Stimulated activated CD4-positive, alpha-beta T cell treated with anti-CD3 and anti-CD28 coated beads, Interleukin-4, amount 100 ng/mL, for 1 hour (primary cell): ENCODE measurements around the gene WDR5.

Experiments
- DNase-seq: peaks from one replicate; pipeline ENCODE4 v3.0.0-alpha.2; 2020

The WDR5 gene

DNA sequence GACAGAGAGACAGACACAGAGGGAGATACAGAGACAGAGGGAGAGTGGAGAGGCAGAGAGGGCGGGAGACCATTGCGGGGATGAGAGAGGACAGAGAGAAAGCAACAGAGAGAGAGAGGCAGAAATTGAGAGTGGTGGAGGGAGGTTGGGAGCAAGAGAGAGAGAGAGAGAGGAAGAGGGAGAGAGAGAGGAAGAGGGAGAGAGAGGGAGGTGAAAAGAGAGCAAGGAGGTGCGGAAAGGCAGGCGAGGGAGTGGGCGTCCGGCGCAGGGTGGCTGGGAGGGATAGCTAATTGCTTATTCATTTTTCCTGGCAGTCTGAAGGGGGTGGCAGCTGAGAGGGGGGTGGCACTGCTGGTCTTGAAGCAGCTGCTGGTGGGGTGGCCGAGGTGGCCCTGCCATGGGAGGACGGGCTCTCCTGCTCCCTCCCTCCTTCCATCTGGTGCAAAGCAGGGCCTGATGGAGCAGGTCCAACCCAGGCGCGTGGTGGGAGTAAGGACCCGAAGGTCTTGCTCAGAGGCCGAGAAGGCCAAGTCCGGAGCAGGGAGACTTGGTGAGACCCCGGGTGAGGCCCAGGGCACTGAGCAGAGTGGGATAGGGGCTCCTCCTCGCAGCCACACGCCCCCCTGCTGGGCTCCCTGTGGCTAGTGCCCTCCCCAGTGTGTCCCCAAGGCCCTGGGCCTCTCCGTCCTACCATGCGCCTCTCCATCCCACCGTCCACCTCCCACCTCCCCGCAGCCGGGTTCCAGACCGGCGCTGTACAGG lies 53.8 kb downstream of the WDR5 start:
- no peak for DNase-seq

DNA sequence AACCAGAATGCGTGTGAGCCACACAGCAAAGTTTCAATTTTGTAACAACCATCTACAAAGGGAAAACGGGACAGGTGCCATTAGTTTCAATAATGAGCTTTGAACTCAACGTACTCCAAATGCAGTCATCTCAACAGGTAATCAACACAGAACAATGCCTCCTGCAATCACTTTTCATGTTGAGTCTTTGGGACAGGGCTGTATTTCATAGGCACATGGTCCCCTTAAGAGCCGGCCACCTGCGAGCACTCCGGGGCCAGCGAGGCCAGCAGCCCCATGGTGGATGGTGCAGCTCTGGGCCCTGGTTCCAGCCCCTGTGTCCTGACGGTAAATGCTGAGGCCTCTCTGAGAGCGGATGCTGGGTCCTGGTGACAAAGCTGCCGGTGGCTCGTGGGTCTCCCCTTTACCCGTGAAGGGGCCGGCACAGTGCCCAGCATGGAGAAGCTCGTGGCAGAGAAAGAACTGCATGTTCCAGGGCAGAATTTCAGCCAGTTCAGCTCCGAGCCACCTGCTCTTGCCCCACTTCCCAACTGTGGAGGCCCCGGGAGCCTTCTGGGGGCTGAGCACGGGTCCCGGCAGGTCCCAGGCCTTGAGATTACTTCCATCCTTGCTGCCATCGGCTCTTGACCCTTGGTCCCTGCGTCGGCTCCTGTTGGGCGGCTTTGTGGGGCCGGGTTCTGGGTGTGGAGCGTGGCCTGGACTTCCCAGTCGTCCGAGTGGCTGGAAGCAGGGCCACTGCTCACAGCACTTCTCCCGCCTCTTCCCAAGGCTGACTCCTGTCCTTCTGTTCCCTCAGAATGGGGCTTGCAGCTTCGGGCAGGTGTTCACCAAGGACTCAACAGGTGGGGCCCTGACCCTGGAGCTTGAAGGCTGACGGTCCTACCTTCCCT lies 54.6 kb downstream of the WDR5 start:
- DNase-seq: no peak

DNA sequence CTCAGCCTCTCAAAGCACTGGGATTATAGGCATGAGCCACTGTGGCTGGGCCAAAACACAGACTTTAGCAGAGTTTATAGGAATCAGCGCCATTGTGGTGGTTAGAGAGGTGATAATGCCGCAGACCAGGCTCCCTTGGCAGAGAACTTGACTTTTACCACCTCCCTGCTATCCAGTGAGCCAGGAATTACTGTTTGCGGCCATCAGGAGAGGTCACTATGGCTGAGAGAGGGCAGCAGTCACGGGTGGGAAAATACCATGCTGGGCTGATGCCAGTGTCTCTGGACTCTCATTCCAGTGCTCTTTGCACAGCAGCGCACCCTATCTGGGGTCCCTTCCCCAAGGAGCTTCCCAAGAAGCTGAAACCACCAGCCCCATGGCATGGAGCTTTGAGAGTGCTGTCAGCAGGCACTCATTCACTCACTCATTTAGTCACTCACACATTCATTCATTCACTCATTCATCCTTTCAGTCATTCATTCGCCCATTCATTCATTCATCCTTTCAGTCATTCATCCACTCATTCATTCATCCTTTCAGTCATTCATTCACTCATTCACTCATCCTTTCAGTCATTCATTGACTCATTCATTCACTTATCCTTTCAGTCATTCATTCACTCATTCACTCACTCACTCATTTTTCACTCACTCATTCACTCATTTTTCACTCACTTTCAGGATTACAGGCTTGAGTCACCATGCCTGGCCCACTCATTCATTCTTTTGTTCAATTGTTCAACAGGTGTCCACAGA lies 55.8 kb downstream of the WDR5 start:
- no peak for DNase-seq

DNA sequence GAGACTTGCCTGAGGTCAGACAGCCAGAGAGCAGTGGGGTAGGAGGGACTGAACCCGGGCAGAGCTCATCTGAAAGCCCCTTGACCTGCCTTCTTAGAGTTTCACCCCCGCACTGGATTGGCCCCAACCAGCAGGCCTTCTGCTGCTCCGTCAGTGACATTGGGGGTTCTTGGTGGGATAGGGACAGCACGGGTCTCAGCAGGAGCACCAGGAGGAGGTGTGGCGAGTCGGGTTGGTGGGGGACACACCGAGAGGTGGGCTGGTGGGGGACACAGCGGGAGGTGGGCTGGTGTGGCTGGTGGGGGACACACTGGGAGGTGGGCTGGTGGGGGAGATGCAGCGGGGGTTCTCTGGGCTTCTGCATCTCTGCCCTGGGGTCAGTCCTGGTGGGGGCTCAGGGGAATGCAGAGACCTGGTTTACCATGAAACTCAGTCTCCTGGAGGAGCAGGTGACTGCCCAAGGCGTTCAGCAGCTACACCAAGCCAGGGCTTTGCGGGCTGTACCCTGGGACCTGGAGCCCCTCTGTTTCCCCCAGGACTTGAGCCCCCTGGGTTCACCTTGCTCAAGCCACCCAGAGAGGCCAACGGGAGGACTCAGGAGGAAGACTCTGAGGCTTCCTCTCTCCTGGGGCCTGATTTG lies 56.5 kb downstream of the WDR5 start:
- no peak for DNase-seq

DNA sequence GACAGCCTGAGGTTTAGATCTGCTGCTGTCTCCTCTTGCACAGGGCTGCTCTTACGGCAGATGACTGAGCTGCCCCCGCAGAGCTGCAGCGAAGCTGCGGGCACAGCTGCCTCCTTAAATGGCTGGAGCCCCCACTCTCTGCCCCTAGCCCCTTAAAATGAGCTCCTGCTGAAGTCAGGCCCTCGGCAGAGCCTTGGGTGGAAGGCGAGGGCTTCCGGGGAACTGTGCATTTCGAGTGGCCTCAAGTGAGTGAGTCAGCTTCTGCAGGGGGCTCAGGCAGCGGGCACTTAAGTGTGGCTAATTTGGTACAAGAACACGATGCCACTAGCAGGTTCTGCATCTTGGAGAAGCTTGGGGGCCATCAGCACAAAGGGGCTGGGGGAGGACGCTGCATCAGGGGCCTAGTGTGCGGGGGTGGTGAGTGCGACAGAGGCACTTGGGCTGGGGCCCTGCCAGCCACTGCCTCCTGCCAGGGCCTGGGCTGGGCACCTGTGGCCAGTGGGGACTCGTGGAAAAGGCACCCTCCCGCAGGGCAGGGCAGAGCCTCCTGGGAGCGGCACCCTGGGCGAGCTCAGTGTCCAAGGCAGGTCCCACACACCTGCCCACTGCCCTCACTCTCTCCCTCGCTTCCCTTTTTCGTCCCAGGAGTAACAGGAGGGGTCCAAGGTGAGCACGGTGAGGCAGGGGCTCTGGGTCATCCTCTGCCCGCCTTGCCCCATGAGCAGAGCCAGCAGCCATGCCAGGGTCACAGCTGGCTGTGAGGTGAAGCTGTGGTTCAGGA lies 57.3 kb downstream of the WDR5 start:
- no peak for DNase-seq

DNA sequence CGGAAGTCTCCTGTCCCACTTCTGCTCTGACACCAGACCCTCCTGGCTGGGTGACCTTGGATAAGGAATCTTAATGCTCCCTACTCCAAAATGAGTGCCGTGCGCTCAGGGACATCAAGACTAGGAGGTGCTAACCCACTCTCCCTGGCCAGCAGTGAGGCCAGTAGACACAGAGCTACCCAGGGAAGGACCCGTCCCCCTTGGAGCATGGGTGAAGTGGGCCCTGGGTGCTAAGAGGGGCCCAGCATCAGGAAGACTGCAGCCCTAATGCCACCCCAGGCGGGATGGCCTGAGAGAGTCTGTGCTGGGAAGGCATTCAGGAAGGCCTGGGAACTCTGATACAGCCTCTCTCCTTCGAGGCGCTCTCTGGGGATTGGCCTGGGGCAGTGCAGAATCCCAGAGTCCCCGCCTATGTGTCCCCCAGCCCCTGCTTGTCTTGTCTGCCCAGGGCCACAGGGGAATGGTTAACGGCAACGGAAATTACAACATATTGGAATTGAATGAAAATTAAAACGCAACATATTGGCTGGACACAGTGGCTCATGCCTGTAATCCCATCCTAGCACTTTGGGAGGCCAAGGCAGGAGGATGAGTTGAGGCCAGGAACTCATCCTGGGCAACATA lies 58.1 kb downstream of the WDR5 start:
- DNase-seq: no peak

DNA sequence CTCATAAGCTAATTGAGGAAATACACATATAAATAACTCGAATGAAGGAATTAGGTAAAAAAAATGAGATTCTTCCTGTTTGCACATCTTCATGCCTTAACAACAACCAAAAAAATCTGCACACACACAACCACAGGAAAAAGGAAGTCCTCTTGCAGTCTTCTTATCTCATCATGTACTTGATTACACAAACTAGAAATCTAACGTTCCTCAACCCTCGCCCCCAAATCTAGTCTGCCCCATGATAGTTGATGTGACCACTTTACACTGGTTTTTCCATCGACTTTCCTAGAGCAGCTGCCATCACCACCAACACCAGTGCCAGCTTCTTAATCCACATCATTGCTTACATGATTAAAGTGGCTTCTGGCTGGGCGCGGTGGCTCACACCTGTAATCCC lies 59.7 kb downstream of the WDR5 start:
- DNase-seq: no peak

DNA sequence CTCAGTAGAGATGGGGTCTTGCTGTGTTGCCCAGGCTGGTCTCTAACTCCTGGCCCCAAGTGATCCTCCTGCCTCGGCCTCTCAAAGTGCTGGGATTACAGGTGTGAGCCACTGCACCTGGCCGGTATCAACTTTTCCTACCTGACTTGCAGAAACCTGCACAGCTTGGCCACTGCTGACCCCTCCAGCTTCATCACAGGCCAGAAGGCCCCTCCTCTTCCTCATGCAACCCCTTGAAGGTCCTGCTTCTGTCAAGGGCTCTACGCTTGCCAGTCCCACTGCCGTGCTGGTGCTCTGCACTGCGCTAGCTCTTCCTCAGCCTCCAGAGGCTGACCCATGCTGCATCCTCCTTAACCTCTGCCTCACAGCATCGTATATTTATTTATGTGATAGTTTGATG lies 61.0 kb downstream of the WDR5 start:
- DNase-seq: no peak

DNA sequence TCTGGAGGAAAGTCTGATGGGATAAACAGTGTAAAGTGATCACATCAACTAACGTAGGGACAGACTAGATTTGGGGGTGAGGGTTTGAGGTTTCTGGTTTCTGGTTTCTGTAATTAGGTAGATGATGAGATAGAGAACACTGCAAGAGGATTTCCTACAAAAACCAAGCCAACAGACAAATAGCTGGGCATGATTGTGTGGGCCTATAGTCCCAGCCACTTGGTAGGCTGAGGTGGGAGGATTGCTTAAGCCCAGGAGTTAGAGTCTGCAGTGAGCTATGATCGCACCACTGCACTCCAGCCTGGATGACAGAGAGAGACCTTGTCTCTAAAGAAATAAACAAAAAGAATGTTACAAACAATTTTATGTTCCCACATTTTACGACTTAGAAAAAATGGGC lies 62.9 kb downstream of the WDR5 start:
- DNase-seq: no peak

DNA sequence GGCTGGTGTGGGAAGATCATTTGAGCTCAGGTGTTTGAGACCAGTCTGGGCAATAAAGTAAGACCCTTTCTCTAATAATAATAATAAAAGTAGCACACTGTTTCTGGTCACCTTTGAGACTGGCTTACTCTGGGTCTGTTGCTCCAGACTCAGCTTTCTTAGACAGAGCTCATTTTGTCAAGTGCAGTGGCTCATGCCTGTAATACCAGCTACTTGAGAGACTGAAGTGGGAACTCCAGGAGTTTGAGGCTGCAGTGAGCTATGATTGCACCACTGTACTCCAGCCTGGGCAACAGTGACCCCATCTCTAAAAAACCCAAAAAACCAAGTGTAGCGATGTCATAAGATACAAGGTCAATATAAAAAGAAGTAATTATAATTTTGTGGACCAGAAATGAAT lies 64.8 kb downstream of the WDR5 start:
- DNase-seq: no peak

DNA sequence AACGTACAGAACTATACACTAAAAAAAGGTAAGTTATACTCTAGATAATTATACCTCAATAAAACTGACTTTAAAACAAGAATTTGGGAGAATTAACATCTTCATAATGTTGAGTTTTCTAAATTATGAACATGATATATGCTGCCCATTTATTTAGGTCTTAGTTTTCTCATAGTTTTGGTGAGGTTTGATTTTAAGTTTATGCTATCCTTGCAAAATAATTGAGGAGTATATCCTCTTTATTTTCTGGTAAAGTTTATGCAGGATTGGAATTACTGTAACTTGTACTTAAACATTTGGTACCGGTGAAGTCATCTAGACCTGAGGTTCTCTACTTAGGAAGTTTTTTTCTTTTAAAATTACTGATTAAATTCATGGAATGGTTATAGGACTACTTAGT lies 67.3 kb downstream of the WDR5 start:
- DNase-seq: no peak

DNA sequence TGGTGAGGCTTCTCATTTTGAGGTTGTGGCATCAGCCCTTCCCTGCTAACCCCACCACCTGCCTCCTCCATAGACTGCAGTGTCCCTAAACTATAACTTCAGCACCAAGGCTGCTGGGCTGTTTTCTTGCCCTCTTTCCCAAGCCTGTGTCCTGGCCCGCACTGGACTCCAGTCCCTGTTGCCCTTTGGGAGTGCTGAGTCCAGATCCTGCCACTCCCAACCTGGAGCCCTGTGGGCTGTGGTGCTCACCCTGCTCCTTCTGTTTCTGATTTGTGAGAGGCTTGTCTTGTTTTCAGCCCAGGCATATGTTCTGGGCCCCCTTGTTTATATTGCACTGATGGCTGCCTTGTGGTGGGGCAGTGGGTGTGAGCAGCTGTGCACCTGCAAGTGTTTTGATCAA lies 68.2 kb downstream of the WDR5 start:
- no peak for DNase-seq

DNA sequence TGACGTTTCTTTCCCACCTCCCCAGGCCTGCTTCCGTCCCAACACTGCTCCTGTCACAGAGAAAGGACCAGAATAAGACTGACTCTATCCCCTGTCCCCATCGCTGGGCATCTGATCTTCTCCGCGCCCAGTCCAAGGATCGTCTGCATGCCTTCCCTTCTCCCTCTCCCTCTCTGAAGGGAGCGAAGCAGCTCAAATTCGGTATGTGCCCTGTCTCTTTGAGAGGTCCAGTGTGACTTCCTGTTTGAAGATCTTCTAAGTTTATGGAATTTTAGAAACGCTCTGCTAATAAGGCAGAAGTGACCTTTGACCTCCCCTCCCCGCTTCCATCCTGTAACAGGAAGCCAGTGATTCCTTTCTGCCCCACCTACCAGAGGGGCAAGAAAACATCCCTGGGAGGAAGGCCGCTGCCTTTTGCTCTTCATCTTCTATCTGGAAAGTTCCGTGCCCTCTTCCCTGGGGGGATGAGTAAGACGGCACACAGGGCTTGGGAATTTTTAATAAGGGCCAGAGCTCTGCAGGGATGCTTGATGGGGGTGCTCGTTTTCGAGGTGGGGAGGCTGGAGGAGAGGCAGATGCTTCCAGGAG lies 69.2 kb downstream of the WDR5 start:
- DNase-seq: no peak

DNA sequence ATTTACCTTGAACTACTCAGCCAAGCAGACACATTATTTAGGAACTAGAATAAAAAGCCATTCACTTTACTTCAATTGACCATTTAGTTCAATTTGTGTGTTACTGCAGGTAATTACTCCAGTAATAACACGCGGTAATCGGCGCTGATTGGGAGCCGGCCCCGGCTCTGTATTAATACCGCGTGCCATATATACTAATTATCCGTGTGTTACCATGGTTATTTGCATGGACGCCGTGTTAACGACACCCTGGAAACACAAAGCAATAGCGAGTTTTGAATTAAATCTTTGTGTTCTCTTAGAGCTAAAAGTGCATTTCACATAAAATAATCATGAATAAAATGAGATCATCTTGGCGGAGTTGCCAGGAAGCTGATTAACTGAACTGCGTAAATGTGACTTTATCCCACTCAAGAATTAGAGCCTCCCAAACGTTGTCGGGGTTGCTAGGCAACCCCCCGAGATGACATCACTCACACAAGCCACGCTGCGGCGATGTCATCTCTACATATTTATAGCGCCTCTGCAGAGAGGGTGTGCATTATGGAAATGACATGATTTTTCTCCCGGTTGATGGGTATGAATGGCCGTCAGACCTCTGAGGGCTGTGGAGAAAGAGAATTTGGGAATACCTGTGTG lies 69.9 kb downstream of the WDR5 start:
- DNase-seq: no peak

DNA sequence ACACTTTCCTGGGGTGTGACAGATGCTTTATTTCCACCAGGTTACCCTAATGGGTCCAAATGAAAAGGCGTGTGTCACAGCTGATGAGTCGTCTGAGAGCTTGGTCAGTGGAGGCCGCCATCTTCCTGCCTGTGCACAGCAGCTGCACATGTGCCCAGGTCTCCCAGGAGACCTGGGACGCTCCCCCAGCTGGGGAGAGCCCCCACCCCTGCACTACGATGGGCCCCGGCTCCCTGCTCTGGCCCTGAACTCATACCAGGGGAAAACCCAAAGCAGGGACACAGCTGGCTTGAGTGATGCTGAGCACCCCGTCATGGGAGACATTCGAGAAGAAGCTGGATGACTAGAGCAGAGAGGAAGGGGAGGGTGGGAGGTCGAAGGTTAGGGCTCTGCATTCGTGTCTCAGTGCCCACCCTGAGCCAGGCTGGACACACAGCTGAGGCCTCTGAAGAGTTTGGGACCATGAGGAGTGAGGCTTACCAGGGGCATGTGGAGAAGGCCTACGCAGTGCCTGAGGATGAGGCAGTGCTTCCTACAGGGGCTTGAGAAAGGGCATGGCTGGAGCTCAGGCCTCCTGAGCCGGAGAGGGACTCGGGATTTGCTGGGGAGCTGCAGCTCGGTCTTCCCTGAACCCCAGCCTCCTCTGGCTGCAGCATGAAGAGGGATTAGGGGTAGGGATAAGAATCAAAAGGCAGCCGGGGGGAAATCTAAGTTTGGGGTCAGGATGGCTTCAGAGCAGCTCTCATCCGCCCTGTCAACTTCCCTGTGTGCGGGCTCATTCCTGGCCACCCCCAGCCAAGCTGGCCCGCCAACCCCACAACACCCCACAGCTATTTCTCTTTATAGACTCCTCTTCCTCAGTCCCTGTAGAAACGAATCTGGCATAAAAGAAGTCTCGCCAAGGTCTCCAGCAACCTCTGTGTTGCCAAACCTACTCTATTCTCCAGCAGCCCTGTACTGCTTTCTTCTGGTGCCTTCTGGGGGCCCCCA lies 70.7 kb downstream of the WDR5 start:
- DNase-seq: no peak

DNA sequence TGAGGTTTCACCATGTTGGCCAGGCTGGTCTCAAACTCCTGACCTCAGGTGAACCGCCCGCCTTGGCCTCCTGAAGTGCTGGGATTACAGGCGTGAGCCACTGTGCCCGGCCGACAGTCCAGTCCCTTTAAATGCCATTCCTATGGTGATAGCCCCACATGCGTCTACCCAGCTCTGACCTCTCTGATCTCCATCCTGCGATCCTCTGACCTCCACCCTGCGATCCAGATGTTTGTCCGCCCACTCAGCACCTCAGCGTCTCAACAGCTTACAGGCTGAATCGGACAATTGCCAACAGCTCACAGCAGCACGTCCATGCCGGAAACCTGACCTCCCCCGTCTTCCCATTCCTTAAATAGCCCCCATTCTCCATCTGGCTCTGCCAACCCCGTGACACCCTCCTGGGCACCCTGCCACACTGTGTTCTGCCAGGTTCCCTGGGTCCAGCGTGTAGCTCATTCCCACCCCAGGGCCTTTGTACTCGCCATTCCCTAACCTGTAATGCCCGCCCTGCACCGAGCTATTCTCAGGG lies 72.5 kb downstream of the WDR5 start:
- no peak for DNase-seq

DNA sequence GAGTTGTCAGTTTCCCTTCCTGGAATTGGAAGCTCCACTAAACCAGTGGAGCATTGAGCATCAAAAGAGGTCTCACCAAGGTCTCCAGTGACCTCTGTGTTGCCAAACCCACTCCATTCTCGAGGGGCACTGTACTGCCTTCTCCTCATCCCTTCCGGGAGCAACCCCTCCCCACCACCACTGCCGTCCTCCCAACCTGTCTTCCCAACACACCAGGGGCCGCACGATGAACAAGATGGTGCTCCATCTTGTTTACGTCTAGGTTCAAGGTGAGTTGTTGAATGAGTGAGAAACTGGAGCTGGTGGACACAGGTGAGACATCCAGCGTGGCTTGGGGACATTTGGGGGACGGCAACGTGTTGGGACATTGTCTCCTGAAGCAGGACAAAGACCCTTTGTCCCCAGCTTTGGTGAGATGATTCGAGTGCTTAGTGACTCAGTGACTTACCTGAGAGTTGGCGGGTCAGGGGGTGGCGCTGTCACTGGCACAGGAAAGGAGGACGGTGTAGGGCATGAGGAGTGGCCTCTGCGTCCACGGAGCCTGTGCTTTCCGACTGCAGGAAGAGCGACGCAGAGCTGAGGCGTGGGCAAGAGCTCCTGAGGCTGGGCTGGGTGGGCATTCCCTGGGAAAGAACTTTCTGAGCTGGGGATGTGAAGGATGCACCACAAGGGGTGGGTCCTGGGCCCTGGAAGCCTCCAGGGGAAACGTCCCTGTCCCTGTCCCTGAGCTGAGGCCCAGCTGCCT lies 73.3 kb downstream of the WDR5 start:
- no peak for DNase-seq
